Activated CD8-positive, alpha-beta T cell treated with anti-CD3 and anti-CD28 coated beads for 36 hours (primary cell): ENCODE results near the gene ANTXR1. TPM values are rescaled to one million over a fixed set of nuclear protein-coding genes. Genes with fewer than 3 reads are reported as not detected.

Source experiments
- ATAC-seq: fragments of 200-7000 bp; cut with Tn5 transposase; one replicate; pipeline ENCODE4 v1.10.0; 2021; ENCODE audit warnings: mild to moderate bottlenecking, moderate library complexity
- CTCF ChIA-PET: fragments of 350-600 bp; sonication (Branson Sonifier 250); formaldehyde crosslinking; loops from one replicate; lab custom pipeline; 2021; ENCODE audit warnings: antibody characterized with exemption; lab: Charles Lee
- POLR2A ChIA-PET: fragments of 350-600 bp; sonication (Branson Sonifier 250); formaldehyde crosslinking; loops from one replicate; lab custom pipeline; 2021; ENCODE audit warnings: antibody characterized with exemption; lab: Charles Lee
- DNase-seq: peaks from one replicate; pipeline ENCODE4 v3.0.0-alpha.2; 2020
- H3K27ac Mint-ChIP-seq: one replicate; pipeline ENCODE4 v1.8.0; 2021; ENCODE audit warnings: mild to moderate bottlenecking, mixed read lengths
- H3K27me3 Mint-ChIP-seq: one replicate; pipeline ENCODE4 v1.8.0; 2021; ENCODE audit warnings: mixed read lengths
- H3K36me3 Mint-ChIP-seq: one replicate; pipeline ENCODE4 v1.8.0; 2021; ENCODE audit warnings: low read depth, mixed read lengths
- H3K4me1 Mint-ChIP-seq: one replicate; pipeline ENCODE4 v1.8.0; 2021; ENCODE audit warnings: low read depth, mixed read lengths
- H3K4me3 Mint-ChIP-seq: one replicate; pipeline ENCODE4 v1.8.0; 2021; ENCODE audit warnings: mild to moderate bottlenecking, moderate library complexity, mixed read lengths
- H3K9me3 Mint-ChIP-seq: one replicate; pipeline ENCODE4 v1.8.0; 2021; ENCODE audit warnings: mixed read lengths
- intact Hi-C: fragments of 100-400 bp; cut with micrococcal nuclease; formaldehyde crosslinking; loops from one replicate; pipeline ENCODE4 v1.10.0; 2022
- total RNA-seq, 2 experiments: library from RNA; stranded (reverse); gene quantifications; one replicate each; pipeline ENCODE4 v1.2.3, GENCODE V29; 2021
- TF ChIP-seq, protein P1 (sequence below): fragments of 200-600 bp; IDR thresholded peaks from one replicate; pipeline ENCODE4 v1.8.0; 2022; ENCODE audit warnings: antibody characterized with exemption, mild to moderate bottlenecking

ANTXR1 gene
- total RNA-seq, 2 experiments from 2014 or later = 0.05 to 0.09 TPM

DNA sequence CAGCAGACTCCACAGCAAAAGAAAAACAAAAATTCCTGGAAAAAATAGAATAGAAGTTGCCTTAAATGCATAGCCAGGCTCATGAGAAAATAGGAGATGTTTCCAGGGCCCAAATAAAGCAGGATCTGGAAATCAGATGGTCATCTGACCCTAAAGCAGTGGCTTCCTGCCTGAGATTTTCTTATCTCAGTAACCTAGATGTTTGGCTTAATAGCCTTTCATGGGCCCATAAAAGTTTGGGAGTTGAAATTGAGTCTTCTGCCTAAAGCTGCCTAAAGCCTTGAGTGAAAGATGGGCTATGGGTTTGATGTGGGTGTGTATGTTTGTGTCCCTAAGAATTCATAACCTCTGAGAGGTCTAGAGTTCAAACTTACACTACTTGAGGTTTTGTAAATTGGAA is 149.1 kb downstream of the ANTXR1 start:
- ChIA-PET POLR2A (interaction anchor here (1.2 kb wide), 1 partner anchor 10 kb away, joined by 3 read pairs; no protein-coding TSS in a partner anchor), CTCF (interaction anchor here (0.8 kb wide), 1 partner anchor 109 kb away, joined by 3 read pairs; no protein-coding TSS in a partner anchor)
- H3K4me3 Mint-ChIP-seq = no peak overlapping the region
- TF ChIP-seq, protein P1, sequence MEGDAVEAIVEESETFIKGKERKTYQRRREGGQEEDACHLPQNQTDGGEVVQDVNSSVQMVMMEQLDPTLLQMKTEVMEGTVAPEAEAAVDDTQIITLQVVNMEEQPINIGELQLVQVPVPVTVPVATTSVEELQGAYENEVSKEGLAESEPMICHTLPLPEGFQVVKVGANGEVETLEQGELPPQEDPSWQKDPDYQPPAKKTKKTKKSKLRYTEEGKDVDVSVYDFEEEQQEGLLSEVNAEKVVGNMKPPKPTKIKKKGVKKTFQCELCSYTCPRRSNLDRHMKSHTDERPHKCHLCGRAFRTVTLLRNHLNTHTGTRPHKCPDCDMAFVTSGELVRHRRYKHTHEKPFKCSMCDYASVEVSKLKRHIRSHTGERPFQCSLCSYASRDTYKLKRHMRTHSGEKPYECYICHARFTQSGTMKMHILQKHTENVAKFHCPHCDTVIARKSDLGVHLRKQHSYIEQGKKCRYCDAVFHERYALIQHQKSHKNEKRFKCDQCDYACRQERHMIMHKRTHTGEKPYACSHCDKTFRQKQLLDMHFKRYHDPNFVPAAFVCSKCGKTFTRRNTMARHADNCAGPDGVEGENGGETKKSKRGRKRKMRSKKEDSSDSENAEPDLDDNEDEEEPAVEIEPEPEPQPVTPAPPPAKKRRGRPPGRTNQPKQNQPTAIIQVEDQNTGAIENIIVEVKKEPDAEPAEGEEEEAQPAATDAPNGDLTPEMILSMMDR = no peak
- H3K4me1 Mint-ChIP-seq = no peaks in the 10 kb centered on the region
- H3K36me3 Mint-ChIP-seq = no peaks in the 10 kb centered on the region
- no peak overlapping the region for H3K27ac Mint-ChIP-seq
- H3K9me3 Mint-ChIP-seq = no peaks in the 10 kb centered on the region
- H3K27me3 Mint-ChIP-seq = peaks cover 5% of the 10 kb centered on the region
- intact Hi-C loops = no loop called here
- ATAC-seq (no peak), DNase-seq (no peak)

DNA sequence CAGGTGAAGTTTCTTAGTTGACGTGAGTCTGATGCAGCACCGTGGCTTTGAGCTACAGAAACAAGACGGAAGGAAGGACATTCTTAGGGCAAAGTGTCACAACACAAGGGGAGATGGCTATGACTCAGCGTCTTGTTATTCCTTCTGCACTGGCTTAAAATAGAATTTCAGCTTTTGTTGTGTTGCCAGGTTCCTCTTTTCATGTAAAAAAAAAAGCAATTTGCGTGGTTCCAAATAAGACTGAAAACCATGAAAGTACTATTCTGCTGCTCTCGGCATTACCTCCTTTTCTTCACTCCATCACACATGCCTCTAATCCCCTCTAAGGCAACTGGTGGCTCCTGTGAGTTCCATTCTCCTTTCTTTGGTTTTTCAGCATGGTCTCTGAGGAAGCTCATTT is 150.1 kb downstream of the ANTXR1 start:
- ATAC-seq = no peak
- DNase-seq = no peak

DNA sequence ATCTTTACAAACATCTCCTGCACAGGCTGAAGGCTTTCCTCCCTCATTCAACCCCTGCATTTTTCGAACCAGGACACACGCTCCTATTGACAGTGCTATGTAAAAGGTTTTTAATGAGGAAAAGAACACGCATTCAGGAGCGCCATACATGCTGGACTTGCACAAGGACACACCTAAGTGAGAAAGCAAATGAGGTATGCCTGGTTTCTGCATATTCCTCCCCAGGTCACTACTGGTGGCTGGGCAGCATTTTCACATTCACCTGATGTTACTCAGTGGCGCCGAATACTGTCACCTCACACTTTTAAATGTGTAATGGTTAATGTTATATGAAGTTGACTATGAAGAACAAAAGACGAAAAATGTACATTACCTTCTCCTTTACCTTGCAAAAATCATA is 150.6 kb downstream of the ANTXR1 start:
- Mint-ChIP-seq H3K4me1 (no peaks in the 10 kb centered on the region), H3K27me3 (peaks cover 5% of the 10 kb centered on the region), H3K9me3 (no peaks in the 10 kb centered on the region), H3K36me3 (no peaks in the 10 kb centered on the region), H3K4me3 (no peak overlapping the region), H3K27ac (no peak overlapping the region)
- ATAC-seq (no peak), DNase-seq (no peak)
- intact Hi-C loops = no loop called here
- TF ChIP-seq, protein P1 = no peak
- CTCF ChIA-PET = no interaction called here
- POLR2A ChIA-PET = no interaction called here

More for the DNA sequence above, 150.1 kb downstream of the ANTXR1 start:
- no peaks in the 10 kb centered on the region for H3K4me1 Mint-ChIP-seq
- H3K4me3 Mint-ChIP-seq = no peak overlapping the region
- peaks cover 5% of the 10 kb centered on the region for H3K27me3 Mint-ChIP-seq
- POLR2A ChIA-PET = no interaction called here
- intact Hi-C loops = no loop called here
- CTCF ChIA-PET = no interaction called here
- TF ChIP-seq, protein P1 = no peak
- H3K27ac Mint-ChIP-seq = no peak overlapping the region
- H3K9me3 Mint-ChIP-seq = no peaks in the 10 kb centered on the region
- no peaks in the 10 kb centered on the region for H3K36me3 Mint-ChIP-seq

DNA sequence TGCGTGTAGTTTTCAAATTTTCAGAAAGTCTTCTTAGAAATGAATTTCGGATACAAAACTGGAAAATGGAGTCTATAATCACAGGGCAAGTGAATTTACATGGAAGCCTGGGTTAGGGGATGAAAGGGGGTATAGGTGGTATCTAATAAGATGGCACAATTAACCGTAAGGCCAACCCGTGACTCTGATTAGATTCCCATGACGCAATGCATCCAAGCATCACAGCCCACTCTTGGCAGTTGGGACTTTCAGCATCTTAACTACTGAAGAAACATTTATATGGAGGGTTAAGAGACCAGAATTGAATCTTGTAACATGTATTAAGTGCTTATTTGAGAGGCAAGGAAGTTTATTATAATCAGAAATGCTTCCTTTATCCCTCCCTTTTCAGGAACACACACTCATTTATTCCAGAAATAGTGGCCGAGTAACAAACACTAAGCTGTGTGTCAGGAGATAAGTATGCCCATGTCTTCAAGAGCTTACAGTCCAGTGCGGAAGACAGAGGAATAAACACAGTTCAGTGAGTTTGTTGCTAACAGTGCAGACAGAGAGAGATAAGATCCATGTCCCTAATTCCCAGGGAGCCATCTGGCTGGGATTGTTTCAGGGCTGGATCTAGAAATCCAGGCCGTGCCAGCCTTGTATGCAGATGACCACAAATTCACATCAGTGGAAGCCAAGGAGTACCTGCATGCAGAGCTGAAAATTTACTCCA is 151.2 kb downstream of the ANTXR1 start:
- no peaks in the 10 kb centered on the region for H3K9me3 Mint-ChIP-seq
- DNase-seq = no peak
- ATAC-seq = no peak
- no peaks in the 10 kb centered on the region for H3K36me3 Mint-ChIP-seq
- H3K4me1 Mint-ChIP-seq = no peaks in the 10 kb centered on the region
- H3K4me3 Mint-ChIP-seq = no peak overlapping the region
- TF ChIP-seq, protein P1 = no peak
- no peak overlapping the region for H3K27ac Mint-ChIP-seq
- ChIA-PET CTCF (no interaction called here), POLR2A (no interaction called here)
- H3K27me3 Mint-ChIP-seq = peaks cover 5% of the 10 kb centered on the region
- intact Hi-C loops = no loop called here

DNA sequence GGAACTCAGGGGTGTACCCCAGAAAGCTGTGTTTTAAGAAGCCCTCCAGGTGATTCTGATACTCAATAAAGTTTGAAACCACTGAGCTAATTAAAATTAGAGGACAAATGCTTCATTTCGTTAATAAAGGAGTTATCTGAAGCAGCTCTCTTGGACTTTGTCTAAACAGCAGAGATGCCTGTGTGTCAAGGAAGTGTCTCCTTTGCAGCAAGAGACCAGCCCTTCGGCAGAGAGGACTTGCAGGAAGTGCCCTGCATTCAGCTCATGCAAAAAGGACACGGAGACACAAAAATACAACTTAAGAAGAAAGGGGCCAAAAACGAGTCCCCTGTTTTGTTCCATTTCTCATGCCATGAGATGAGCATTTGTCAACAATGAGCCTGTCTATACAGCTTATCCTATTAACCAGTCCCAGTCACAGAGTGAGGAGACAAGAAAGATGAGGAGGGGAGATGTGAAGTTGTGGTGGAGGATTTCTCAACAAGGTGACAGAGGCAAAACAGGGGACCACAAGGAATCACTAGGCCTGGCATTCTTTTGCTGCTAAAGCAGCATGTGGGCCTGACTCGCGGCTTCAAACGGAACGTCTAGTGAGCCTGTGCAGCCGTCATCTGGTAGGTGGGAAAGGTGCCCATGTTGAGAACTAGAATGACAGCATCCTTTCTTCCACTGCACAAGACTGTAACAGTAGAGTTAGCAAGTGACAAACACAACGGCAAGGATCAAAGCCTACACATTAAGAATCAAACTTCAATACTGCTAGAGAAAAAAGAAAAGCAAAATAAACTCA is 152.3 kb downstream of the ANTXR1 start:
- H3K36me3 Mint-ChIP-seq = no peaks in the 10 kb centered on the region
- no peak overlapping the region for H3K27ac Mint-ChIP-seq
- TF ChIP-seq, protein P1 = no peak
- no peaks in the 10 kb centered on the region for H3K9me3 Mint-ChIP-seq
- ChIA-PET POLR2A (no interaction called here), CTCF (interaction anchor here (0.5 kb wide), 1 partner anchor 157 kb away, joined by 3 read pairs; no protein-coding TSS in a partner anchor)
- DNase-seq = no peak
- ATAC-seq = no peak
- no peak overlapping the region for H3K4me3 Mint-ChIP-seq
- H3K4me1 Mint-ChIP-seq = no peaks in the 10 kb centered on the region
- peaks cover 5% of the 10 kb centered on the region for H3K27me3 Mint-ChIP-seq
- intact Hi-C loops = no loop called here
